Natural killer cell (primary cell): ENCODE data around the gene FAM76A. TPM values are rescaled to one million over a fixed set of nuclear protein-coding genes. Genes with fewer than 3 reads are reported as not detected.

Experiments
- ATAC-seq, 3 donors: fragments of 150-1000 bp in 2 of 3; fragments of 200-7000 bp in 1 of 3; cut with Tn5 transposase; 1 replicate in 1 of 3; 2 replicates in 2 of 3; pipeline ENCODE4 v1.10.0; 2021; ENCODE audit warnings: mild to moderate bottlenecking in 2 of 3, moderate library complexity in 2 of 3
- DNase-seq, 2 donors: peaks; one replicate each; pipeline versions ENCODE4 v3.0.0 to v3.0.0-alpha.2; 2013 to 2021; ENCODE audit warnings: mixed read lengths in 1 of 2
- H3K27ac ChIP-seq: one replicate; pipeline ENCODE4 v1.5.1; 2013; ENCODE audit warnings: mild to moderate bottlenecking, low read length
- H3K27me3 ChIP-seq: one replicate; pipeline ENCODE4 v1.6.1; 2013; ENCODE audit warnings: low read length; ENCODE audit not compliant: control insufficient read depth, insufficient read depth
- H3K36me3 ChIP-seq: one replicate; pipeline ENCODE4 v1.6.1; 2013; ENCODE audit warnings: low read length; ENCODE audit not compliant: control insufficient read depth, insufficient read depth
- H3K4me1 ChIP-seq: one replicate; pipeline ENCODE4 v1.6.1; 2013; ENCODE audit warnings: low read length; ENCODE audit not compliant: control insufficient read depth, insufficient read depth
- H3K4me3 ChIP-seq: one replicate; pipeline ENCODE4 v1.5.1; 2013; ENCODE audit warnings: low read length
- H3K9me3 ChIP-seq: one replicate; pipeline ENCODE4 v1.6.1; 2013; ENCODE audit warnings: low read length; ENCODE audit not compliant: control insufficient read depth, insufficient read depth
- H3K27ac Mint-ChIP-seq, 2 donors: one replicate each; pipeline ENCODE4 v1.8.0; 2022; ENCODE audit warnings: mild to moderate bottlenecking in 2 of 2, mixed read lengths in 2 of 2, moderate library complexity in 1 of 2
- H3K27me3 Mint-ChIP-seq, 2 donors: one replicate each; pipeline ENCODE4 v1.8.0; 2022; ENCODE audit warnings: low read depth in 2 of 2, mixed read lengths in 2 of 2
- H3K36me3 Mint-ChIP-seq: one replicate; pipeline ENCODE4 v1.8.0; 2022; ENCODE audit warnings: mixed read lengths
- H3K4me1 Mint-ChIP-seq, 2 donors: one replicate each; pipeline ENCODE4 v1.8.0; 2022; ENCODE audit warnings: mixed read lengths in 2 of 2
- H3K4me3 Mint-ChIP-seq: one replicate; pipeline ENCODE4 v1.8.0; 2022; ENCODE audit warnings: mild to moderate bottlenecking, moderate library complexity, mixed read lengths
- H3K9me3 Mint-ChIP-seq, 2 donors: one replicate each; pipeline ENCODE4 v1.8.0; 2022; ENCODE audit warnings: mixed read lengths in 2 of 2
- CTCF ChIP-seq: fragments of 200-600 bp; IDR thresholded peaks from one replicate; pipeline ENCODE4 v1.8.0; 2022; ENCODE audit warnings: antibody characterized with exemption
- WGBS: methylation state at CpG from one replicate; pipeline ENCODE4 v1.1.7; 2013; ENCODE audit warnings: missing lambda C conversion rate; ENCODE audit not compliant: insufficient coverage; 5-methylcytosine and 5-hydroxymethylcytosine counted together
- intact Hi-C: fragments of 100-400 bp; cut with micrococcal nuclease; formaldehyde crosslinking; loops from one replicate; pipeline ENCODE4 v1.14.2; 2022
- total RNA-seq, 4 donors: library from RNA; stranded (reverse); fragments of 120-200 nt in 1 of 4; gene quantifications; one replicate each; pipeline versions ENCODE4 v1.2.3 to v1.2.4, GENCODE V29; 2013 to 2022

FAM76A gene
- total RNA-seq, 3 donors from 2014 or later (not counting 1 experiment from before 2014, with no cell fraction given): 19.5 to 21.8 (median 19.6) TPM

DNA sequence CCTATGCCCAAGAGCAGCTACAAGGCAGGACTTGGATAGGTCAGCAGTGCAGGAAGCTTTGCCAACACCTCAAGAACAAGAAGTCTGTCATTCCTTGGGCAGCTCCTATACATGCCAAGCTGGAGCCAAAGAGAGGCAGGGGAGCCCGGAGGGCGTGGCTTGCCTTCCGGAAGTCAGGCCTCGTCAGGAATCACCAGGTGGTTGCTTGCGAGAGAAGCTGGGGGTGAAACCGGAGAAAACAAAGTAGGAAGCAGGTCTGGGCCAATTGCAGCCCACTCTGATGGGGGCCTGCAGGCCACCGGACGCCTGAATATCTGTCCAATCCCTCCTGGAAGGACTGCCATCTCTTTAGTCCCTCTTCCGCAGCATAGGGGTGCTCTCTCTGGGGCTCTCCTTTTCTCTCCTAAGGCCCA lies 794 bp upstream of the FAM76A start:
- Histone ChIP-seq H3K27me3 (no peaks in the 10 kb centered on the region), H3K9me3 (no peaks in the 10 kb centered on the region), H3K27ac (peak overlapping the region; percentile 88), H3K4me3 (peak overlapping the region; percentile 41), H3K4me1 (peaks cover 18% of the 10 kb centered on the region), H3K36me3 (peaks cover 2% of the 10 kb centered on the region)
- intact Hi-C loops: loop anchor here (1.0 kb wide), 2 partner anchors 48 to 53 kb away; partner anchors contain the start of genes IFI6 and STX12
- H3K27me3 Mint-ChIP-seq: peaks cover 4 to 5% of the 10 kb centered on the region in 2 donors
- no peak for TF ChIP-seq CTCF
- H3K27ac Mint-ChIP-seq: peak overlapping the region; percentile 96 to 97
- DNase-seq: peak in 1 of 2 donors; percentile 26
- H3K9me3 Mint-ChIP-seq: no peaks in the 10 kb centered on the region
- 90% methylated on average over 9 of the region's 9 CpGs for WGBS
- peak overlapping the region; percentile 93 for H3K4me3 Mint-ChIP-seq
- H3K4me1 Mint-ChIP-seq: peaks cover 5 to 18% of the 10 kb centered on the region in 2 donors
- no peaks in the 10 kb centered on the region for H3K36me3 Mint-ChIP-seq
- no peak for ATAC-seq

GRCh38 chr1:27726173-27727044 lies 648 bp downstream of the FAM76A start:
- Histone ChIP-seq H3K27me3 (no peaks in the 10 kb centered on the region), H3K36me3 (peaks cover 5% of the 10 kb centered on the region), H3K4me1 (peaks cover 18% of the 10 kb centered on the region), H3K27ac (peak overlapping the region; percentile 85), H3K9me3 (no peaks in the 10 kb centered on the region), H3K4me3 (peak overlapping the region; percentile 79)
- H3K27ac Mint-ChIP-seq: peak overlapping the region; percentile 96 to 97
- no peaks in the 10 kb centered on the region for H3K9me3 Mint-ChIP-seq
- TF ChIP-seq CTCF: no peak
- intact Hi-C loops: no loop called here
- DNase-seq (peak; percentile 50 to 58), ATAC-seq (no peak)
- H3K36me3 Mint-ChIP-seq: no peaks in the 10 kb centered on the region
- H3K4me3 Mint-ChIP-seq: peak overlapping the region; percentile 93
- WGBS: under 1% methylated on average over 46 of the region's 46 CpGs
- peaks cover 5 to 19% of the 10 kb centered on the region in 2 donors for H3K4me1 Mint-ChIP-seq
- H3K27me3 Mint-ChIP-seq: no peaks in the 10 kb centered on the region

DNA sequence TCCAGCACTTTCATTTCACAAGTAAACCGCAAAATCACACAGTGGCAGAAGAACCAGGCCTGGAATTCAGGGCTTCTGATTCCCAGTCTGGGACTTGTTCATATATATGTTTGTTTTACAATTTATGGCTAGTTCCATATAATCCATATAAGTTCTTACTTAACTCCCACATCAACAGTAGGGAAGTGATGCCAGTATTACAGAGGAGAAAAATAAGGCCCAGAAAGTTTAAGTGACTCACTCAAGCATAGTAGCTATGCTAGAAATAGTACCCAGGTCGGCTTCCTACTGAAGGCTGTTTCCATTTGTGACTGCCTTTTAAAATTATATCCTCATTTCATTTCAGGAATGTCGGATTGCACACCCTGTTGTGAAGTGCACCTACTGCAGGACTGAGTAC lies 1.4 kb downstream of the FAM76A start:
- no peak for ATAC-seq
- H3K9me3 ChIP-seq: no peaks in the 10 kb centered on the region
- H3K4me1 ChIP-seq: peaks cover 18% of the 10 kb centered on the region
- H3K27ac ChIP-seq: no peak overlapping the region
- Mint-ChIP-seq H3K27me3 (no peaks in the 10 kb centered on the region), H3K4me3 (peak overlapping the region; percentile 85), H3K4me1 (peaks cover 5 to 19% of the 10 kb centered on the region in 2 donors), H3K36me3 (no peaks in the 10 kb centered on the region), H3K9me3 (no peaks in the 10 kb centered on the region), H3K27ac (peak overlapping the region; percentile 82 to 97)
- no peak overlapping the region for H3K4me3 ChIP-seq
- H3K36me3 ChIP-seq: peaks cover 5% of the 10 kb centered on the region
- WGBS: 50% methylated on average over 1 of the region's 3 CpGs
- intact Hi-C loops: no loop called here
- H3K27me3 ChIP-seq: no peaks in the 10 kb centered on the region
- DNase-seq: no peak
- no peak for TF ChIP-seq CTCF
